ENCODE results near the gene RAP1GAP2.
"Not testable (repeated sequence)": the region's sequence is repeated elsewhere in the genome, so short reads cannot be mapped to it uniquely, and the experiment has no call there.

RAP1GAP2 gene

GRCh38 chr17:2989855-2990254, 193.6 kb downstream of the RAP1GAP2 start:
- in situ Hi-C loops (cut with MboI; ENCODE audit: low sequenced_read_pairs), result no loop called here

GRCh38 chr17:2990396-2990795, 194.2 kb downstream of the RAP1GAP2 start:
- in situ Hi-C loops (cut with MboI; ENCODE audit: low sequenced_read_pairs), result no loop called here

GRCh38 chr17:2991396-2992180, 195.3 kb downstream of the RAP1GAP2 start:
- in situ Hi-C loops (cut with MboI; ENCODE audit: low sequenced_read_pairs), result not testable (repeated sequence)

- in situ Hi-C loops (cut with MboI; ENCODE audit: low sequenced_read_pairs), result no loop called here
These were observed 198.2 kb downstream of the RAP1GAP2 start for GRCh38 chr17:2994441-2994840.

DNA sequence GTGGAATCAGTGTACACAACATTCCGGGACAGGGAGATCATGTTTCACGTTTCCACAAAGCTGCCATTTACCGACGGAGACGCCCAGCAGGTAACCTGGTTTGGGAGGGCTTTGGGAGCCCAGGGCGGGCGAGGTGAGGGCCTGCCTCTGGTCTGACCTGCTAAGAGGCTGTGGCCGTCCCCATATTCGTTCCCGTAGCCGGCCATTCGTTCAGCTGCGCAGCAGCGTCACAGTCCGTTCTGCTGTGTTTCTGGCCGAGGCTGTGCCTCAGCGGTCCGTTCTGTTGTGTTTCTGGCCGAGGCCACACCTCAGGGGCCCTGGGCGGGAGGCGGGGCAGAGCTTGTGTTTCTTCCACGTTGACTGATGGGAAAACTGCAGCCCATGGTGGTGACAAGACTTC, 199.1 kb downstream of the RAP1GAP2 start:
- in situ Hi-C loops (cut with MboI; ENCODE audit: low sequenced_read_pairs), result no loop called here

DNA sequence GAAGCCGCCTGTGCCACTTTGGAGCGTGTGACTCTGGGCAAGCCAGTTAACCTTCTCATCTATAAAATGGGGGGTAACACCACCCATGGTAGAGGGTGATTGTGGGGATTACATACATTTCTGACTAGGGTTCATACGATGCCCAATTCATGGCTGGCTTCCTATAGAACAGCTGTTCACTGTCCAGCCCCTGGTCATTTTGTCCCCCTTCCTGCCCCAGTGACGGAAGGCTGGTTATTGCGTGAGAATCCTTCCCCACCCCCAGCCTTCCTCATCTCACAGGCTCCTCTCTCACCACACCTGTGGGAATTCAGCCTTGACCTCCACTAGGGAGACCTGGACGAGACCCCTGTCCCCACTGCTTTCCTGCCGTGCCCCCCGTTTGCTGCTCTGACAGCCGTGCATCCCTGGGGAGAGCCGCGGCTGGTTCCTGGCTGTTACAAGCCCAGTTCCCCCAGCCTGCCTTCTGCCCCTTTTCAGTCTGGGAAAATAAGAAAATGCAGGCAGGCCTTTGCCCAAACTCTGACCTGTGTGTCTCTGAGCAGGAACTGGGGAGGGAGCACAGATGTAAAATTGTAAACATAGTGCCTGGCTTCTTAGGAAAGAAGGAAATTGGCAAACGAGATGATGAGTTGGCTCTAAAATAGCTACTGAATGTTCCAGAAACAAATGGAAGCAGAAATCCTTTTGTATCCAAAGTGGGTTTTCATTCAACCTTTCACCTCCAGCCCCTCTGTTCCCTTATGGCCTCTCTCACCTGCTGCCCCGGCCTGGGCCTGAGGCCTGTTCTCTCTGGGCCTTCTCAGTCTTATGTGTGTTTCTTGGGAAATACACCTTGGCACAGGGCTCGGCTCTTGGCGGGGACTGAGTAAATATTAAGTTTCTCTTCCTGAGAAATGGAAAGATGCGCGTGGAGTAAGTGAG, 199.9 kb downstream of the RAP1GAP2 start:
- in situ Hi-C loops (cut with MboI; ENCODE audit: low sequenced_read_pairs), result no loop called here

GRCh38 chr17:2996810-2997670, 200.8 kb downstream of the RAP1GAP2 start:
- in situ Hi-C loops (cut with MboI; ENCODE audit: low sequenced_read_pairs), result no loop called here

DNA sequence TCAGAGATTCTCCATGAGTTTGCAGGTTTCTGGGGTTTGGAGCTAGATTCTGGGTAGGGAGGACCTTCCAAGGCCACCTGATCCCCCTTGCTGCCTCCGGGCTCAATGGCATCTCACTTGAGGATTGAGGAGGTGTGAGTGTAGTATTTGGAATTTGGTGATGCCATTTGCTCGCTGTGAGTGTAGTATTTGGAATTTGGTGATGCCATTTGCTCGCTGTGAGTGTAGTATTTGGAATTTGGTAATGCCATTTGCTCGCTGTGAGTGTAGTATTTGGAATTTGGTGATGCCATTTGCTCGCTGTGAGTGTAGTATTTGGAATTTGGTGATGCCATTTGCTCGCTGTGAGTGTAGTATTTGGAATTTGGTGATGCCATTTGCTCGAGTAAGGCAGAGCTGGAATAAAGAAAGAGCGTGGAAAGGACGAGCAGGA, 202.2 kb downstream of the RAP1GAP2 start:
- in situ Hi-C loops (cut with MboI; ENCODE audit: low sequenced_read_pairs), result not testable (repeated sequence)

GRCh38 chr17:3002538-3003295, 206.5 kb downstream of the RAP1GAP2 start:
- in situ Hi-C loops (cut with MboI; ENCODE audit: low sequenced_read_pairs), result loop anchor here (25.0 kb wide), 1 partner anchor 165 kb away; no protein-coding TSS in a partner anchor

DNA sequence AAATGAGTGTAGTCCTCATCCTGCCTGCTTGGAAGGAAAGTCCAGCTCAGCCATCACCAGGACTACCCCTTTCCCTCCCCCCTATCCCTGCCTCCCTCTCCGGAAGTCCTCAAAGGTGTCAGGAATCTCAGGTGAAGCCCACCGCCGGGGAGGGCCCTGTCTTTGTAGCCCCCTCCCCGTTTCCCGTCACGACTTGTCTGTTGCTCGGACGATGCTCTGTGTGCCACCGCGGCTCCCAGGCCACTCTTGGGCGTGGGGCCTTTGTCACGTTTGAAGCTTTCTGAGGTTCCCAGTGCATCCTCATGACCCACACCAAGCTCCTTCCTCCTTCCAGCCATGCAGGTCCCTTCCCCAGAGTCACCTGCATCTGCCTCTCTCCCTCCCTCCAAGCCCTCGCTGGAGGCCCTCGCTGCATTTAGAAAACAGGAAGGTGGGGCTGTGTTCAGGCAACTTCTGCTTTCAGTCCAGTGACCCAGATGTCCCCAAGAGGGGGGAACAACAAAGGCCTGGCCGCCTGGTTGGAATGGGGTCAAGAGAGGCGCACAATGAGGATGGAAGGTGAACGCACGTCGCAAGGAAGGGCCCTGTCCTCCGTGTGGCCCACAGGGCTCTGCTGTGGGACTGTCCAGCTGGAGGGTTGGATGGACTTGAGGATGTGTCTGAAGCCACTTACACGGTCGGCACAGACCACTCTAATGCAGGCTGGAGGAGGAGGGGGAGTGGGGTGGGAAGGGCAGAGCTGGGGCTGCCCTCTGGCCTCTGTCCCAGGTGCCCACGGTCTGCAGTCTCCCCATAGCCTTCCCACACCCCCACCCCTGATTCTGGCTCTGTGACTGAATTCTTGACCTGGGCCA, 207.3 kb downstream of the RAP1GAP2 start:
- in situ Hi-C loops (cut with MboI; ENCODE audit: low sequenced_read_pairs), result loop anchor here (25.0 kb wide), 1 partner anchor 166 kb away; no protein-coding TSS in a partner anchor

GRCh38 chr17:3004150-3004801, 208.0 kb downstream of the RAP1GAP2 start:
- in situ Hi-C loops (cut with MboI; ENCODE audit: low sequenced_read_pairs), result loop anchor here (25.0 kb wide), 1 partner anchor 167 kb away; no protein-coding TSS in a partner anchor

GRCh38 chr17:3004925-3005324, 208.7 kb downstream of the RAP1GAP2 start:
- in situ Hi-C loops (cut with MboI; ENCODE audit: low sequenced_read_pairs), result loop anchor here (25.0 kb wide), 1 partner anchor 168 kb away; no protein-coding TSS in a partner anchor

DNA sequence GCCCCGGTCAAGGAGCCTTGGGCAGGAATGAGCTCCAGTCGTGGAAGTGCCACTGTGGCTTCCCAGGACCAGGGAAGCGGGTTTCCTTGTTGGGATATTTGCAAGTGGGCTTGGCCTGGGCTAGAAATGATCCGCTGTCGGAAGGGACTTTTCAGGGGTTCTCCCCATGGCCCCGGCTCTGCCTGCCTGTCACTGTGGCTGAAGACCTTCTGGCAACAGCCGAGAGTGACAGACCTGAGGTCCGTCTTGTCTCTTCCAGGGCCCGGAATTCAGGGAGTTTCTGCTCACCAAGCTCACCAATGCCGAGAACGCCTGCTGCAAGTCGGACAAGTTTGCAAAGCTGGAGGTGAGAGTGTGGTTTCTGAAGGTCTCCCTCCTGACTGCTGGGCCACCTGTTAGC, 209.5 kb downstream of the RAP1GAP2 start:
- in situ Hi-C loops (cut with MboI; ENCODE audit: low sequenced_read_pairs), result loop anchor here (25.0 kb wide), 1 partner anchor 168 kb away; no protein-coding TSS in a partner anchor

- in situ Hi-C loops (cut with MboI; ENCODE audit: low sequenced_read_pairs), result loop anchor here (25.0 kb wide), 1 partner anchor 170 kb away; no protein-coding TSS in a partner anchor
These were observed 210.6 kb downstream of the RAP1GAP2 start for GRCh38 chr17:3006801-3007200.

DNA sequence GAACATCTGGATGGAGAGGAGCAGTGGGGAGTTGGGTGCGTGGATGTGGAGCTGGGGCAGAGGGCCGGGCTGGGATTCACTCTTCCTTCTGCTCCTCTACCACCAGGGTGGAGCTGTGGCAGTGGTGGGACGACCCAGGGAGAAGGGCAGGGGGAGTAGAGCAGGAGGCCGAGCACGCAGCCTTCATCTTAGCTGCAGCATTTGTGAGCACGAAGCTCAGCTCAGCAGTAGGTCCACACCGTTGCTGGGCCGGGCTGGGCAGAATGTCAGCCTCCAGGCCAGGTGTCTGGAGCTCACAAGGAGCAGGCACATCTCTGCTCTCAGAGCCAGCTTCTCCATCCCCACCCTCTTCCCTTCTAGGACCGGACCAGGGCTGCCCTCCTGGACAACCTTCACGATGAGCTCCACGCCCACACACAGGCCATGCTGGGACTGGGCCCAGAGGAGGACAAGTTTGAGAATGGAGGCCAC, 211.4 kb downstream of the RAP1GAP2 start:
- in situ Hi-C loops (cut with MboI; ENCODE audit: low sequenced_read_pairs), result loop anchor here (25.0 kb wide), 1 partner anchor 170 kb away; no protein-coding TSS in a partner anchor

- in situ Hi-C loops (cut with MboI; ENCODE audit: low sequenced_read_pairs), result loop anchor here (25.0 kb wide), 1 partner anchor 171 kb away; no protein-coding TSS in a partner anchor
These were observed 212.4 kb downstream of the RAP1GAP2 start for GRCh38 chr17:3008336-3009288.
